ENCODE results near the gene MRM1. TPM values are rescaled to one million over a fixed set of nuclear protein-coding genes. Genes with fewer than 3 reads are reported as not detected.

Gene MRM1
- total RNA-seq, 1 donor from 2014 or later = 5.4 TPM

DNA sequence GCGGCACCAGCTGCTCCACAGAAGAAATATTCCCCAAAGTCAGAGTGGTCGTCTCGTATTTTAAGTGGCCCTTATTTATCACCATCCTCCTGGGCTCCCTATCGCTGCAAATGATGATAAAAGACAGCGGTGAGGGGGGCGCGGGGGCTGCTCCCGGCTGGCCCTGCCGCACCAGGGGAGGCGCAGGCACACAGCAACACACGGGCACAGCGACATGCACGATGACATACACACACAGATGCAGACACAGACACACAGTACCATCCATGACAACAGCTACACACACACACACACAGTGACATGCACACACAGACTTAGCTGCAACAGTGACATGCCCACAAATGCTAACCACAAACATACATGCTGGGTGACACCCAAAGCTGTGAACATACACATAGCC is 52.5 kb downstream of the MRM1 start:
- no peak overlapping the region for H3K27ac Mint-ChIP-seq
- H3K9me3 Mint-ChIP-seq = no peaks in the 10 kb centered on the region
- TF ChIP-seq, protein P1, sequence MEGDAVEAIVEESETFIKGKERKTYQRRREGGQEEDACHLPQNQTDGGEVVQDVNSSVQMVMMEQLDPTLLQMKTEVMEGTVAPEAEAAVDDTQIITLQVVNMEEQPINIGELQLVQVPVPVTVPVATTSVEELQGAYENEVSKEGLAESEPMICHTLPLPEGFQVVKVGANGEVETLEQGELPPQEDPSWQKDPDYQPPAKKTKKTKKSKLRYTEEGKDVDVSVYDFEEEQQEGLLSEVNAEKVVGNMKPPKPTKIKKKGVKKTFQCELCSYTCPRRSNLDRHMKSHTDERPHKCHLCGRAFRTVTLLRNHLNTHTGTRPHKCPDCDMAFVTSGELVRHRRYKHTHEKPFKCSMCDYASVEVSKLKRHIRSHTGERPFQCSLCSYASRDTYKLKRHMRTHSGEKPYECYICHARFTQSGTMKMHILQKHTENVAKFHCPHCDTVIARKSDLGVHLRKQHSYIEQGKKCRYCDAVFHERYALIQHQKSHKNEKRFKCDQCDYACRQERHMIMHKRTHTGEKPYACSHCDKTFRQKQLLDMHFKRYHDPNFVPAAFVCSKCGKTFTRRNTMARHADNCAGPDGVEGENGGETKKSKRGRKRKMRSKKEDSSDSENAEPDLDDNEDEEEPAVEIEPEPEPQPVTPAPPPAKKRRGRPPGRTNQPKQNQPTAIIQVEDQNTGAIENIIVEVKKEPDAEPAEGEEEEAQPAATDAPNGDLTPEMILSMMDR (IDR thresholded peaks at IDR 0.05; ENCODE audit: unreplicated experiment) = no peak

DNA sequence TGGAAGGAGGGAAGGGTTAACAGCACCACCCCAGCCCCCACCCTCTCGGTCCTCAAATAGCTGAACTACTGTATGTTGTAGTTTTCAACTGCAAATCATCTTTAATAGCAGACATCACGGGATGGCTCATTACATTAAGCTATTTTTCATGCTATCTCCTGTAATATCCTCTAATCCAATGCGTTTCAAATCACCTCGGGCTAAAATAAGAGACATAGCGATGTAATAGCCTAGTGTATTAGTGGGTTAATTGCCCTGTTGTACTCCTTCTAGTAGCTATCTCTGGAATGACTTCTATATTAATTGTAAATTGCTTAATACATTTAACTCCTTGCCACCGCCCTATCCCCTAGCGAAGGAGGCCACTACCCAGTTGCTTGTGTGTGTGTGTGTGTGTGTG is 54.3 kb downstream of the MRM1 start:
- no peak overlapping the region for H3K27ac Mint-ChIP-seq
- DNase-seq (ENCODE audit: low spot score in 2 of 2, unreplicated experiment in 2 of 2) = no peak
- no peaks in the 10 kb centered on the region for H3K9me3 Mint-ChIP-seq
- H3K4me1 Mint-ChIP-seq = peaks cover 7% of the 10 kb centered on the region
- H3K4me3 Mint-ChIP-seq = no peak overlapping the region
- peaks cover 55% of the 10 kb centered on the region for H3K27me3 Mint-ChIP-seq (ENCODE audit: low read depth)
- H3K36me3 Mint-ChIP-seq = no peaks in the 10 kb centered on the region
- TF ChIP-seq, protein P1 (IDR thresholded peaks at IDR 0.05; ENCODE audit: unreplicated experiment) = no peak

More for the DNA sequence above, 52.5 kb downstream of the MRM1 start:
- no peaks in the 10 kb centered on the region for H3K36me3 Mint-ChIP-seq
- peaks cover 7% of the 10 kb centered on the region for H3K4me1 Mint-ChIP-seq
- no peak for DNase-seq (ENCODE audit: low spot score in 2 of 2, unreplicated experiment in 2 of 2)
- H3K27me3 Mint-ChIP-seq (ENCODE audit: low read depth) = peaks cover 60% of the 10 kb centered on the region
- no peak overlapping the region for H3K4me3 Mint-ChIP-seq

DNA sequence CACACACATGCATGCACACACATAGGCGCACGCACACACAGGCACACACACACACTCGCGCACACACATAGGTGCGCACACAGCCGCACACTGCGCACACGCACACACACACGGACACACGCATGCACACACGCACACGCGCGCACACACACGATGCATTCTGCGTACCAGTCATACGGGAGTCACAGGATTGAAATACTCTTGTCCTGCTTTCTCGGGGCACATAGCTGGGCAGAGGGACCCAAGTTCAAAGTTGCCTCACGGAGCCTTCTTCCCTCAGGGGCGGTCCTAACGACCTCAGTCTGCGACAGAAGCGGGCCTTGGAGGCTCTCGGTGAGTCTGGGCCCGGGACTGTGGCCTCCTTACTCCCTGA is 56.0 kb downstream of the MRM1 start:
- Mint-ChIP-seq H3K9me3 (no peaks in the 10 kb centered on the region), H3K4me3 (peak overlapping the region; percentile 71), H3K36me3 (no peaks in the 10 kb centered on the region), H3K27me3 (ENCODE audit: low read depth) (peaks cover 54% of the 10 kb centered on the region), H3K4me1 (peaks cover 7% of the 10 kb centered on the region), H3K27ac (no peak overlapping the region)
- TF ChIP-seq, protein P1 (IDR thresholded peaks at IDR 0.05; ENCODE audit: unreplicated experiment) = no peak
- DNase-seq (ENCODE audit: low spot score in 2 of 2, unreplicated experiment in 2 of 2) = no peak

DNA sequence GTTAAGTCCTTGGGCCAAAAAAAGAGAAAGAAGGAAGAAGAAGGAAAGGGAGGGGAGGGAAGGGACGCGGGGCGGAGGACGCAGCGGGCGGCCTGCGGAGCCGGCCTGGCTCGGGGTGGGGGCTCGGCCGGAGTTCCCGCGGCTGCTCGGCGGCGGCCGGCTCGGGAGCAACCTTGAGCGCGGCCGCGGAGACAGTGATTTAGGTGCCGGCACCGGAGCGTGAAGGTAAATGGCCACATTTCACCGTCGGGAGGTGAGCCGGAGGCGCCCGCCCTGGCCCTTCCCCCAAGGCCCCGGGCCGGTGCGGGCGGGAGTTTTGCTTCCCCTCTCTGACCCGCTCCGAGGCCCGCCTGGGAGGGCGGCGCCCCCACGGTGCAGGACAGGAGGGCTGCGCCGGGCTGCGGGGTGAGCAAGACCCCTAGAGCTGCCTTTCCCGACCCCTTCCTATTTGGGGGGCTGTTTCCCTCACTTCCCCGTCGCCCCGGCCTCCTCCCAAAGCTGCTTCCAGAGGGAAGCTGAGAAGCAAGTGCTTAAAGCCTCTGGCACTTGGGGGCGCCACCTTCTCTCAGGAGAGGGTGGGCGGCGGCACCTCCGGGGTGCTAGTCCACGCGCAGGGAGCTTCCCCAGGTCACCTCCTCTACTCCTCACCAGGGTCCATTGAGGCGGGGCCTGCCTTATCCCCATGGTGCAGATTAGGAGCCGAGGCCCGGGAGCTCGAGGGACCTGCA is 56.5 kb downstream of the MRM1 start:
- Mint-ChIP-seq H3K4me1 (peaks cover 7% of the 10 kb centered on the region), H3K27ac (no peak overlapping the region), H3K27me3 (ENCODE audit: low read depth) (peaks cover 58% of the 10 kb centered on the region), H3K36me3 (no peaks in the 10 kb centered on the region), H3K4me3 (peak overlapping the region; percentile 71), H3K9me3 (no peaks in the 10 kb centered on the region)
- no peak for DNase-seq (ENCODE audit: low spot score in 2 of 2, unreplicated experiment in 2 of 2)
- TF ChIP-seq, protein P1 (IDR thresholded peaks at IDR 0.05; ENCODE audit: unreplicated experiment) = no peak

Other genes with a start within 250 kb of the MRM1 start
- not detected in 3 replicates for gene TBC1D3H, start 213.1 kb upstream of the MRM1 start, total RNA-seq
- 34.8 to 37.2 TPM (median 35.6 TPM) in 3 replicates for gene ZNHIT3, start 114.9 kb upstream of the MRM1 start, total RNA-seq
- 77.3 to 82.8 TPM (median 82.4 TPM) in 3 replicates for gene MYO19, start 66.7 kb upstream of the MRM1 start, total RNA-seq
- gene PIGW, start 66.6 kb upstream of the MRM1 start, total RNA-seq = 8.8 to 10.0 TPM (median 9.3 TPM) in 3 replicates
- 67.5 to 71.2 TPM (median 69.8 TPM) in 3 replicates for gene GGNBP2, start 56.7 kb upstream of the MRM1 start, total RNA-seq
- 14.9 to 17.3 TPM (median 15.0 TPM) in 3 replicates for gene DHRS11, start 9.7 kb upstream of the MRM1 start, total RNA-seq

Data from mesothelial cell of epicardium (in vitro differentiated cells).